GM18951 (cell line): ENCODE measurements around the gene RNLS.

Source experiments
- POLR2A ChIP-seq: IDR thresholded peaks from 4 replicates; pipeline ENCODE4 v1.6.1; 2011; ENCODE audit warnings: mild to moderate bottlenecking; ENCODE audit not compliant: insufficient read length, insufficient read depth; ENCODE audit errors: extremely low read depth
- in situ Hi-C: fragments of 300-500 bp; cut with MboI; formaldehyde crosslinking; loops from one replicate; pipeline ENCODE4 v1.12.0; 2022; ENCODE audit warnings: low sequenced_read_pairs, mixed read lengths, inconsistent platforms; ENCODE audit not compliant: unreplicated experiment

The RNLS gene

GRCh38 chr10:88346144-88346977, 236.8 kb downstream of the RNLS start:
- no peak for TF ChIP-seq POLR2A
- in situ Hi-C loops, result no loop called here

GRCh38 chr10:88343761-88344484, 239.2 kb downstream of the RNLS start:
- in situ Hi-C loops, result no loop called here
- no peak for TF ChIP-seq POLR2A

- in situ Hi-C loops, result no loop called here
These were observed 240.3 kb downstream of the RNLS start for GRCh38 chr10:88342733-88343310.

DNA sequence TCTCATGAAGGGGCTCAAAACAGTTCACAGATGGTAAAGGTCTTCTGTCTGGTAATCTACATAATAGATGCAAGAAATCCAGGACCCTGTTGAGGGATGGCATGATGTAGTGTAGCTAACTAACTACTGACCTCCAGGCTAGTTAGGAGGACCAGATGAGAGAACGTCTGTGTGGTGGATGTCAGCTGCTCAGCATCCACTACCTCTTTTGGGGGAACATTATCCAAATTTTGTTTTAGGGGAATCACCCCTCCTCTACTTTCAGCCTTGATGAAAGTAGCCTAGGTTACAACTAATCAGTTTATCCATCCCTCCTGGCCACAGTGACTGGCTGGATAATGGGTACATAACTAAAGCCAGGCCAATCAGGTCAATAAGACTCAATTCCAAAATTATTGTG, 246.0 kb downstream of the RNLS start:
- no peak for TF ChIP-seq POLR2A
- in situ Hi-C loops, result no loop called here

More at GRCh38 chr10:88342733-88343310, 240.3 kb downstream of the RNLS start:
- TF ChIP-seq POLR2A, result no peak

- in situ Hi-C loops, result no loop called here
- no peak for TF ChIP-seq POLR2A
These were observed 246.8 kb downstream of the RNLS start for GRCh38 chr10:88336334-88336733.

DNA sequence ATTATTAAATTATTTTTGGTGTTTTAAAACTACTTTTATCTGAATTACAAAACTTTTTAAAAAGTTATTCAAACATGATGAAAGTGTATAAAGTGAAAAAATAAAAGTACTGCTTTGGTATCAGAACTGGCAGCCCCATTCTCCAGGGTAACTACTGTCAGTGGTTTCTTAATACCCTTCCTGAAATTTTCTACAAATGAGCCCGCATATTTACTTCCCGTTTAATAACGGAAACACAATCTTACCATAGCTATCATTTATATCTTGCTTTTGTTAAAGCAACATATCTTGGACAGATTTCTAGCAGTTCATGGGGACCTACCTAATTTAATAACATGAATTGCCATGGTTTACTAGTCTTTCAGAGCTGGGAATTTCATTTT, 249.9 kb downstream of the RNLS start:
- in situ Hi-C loops, result no loop called here
- no peak for TF ChIP-seq POLR2A

- no peak for TF ChIP-seq POLR2A
These were observed 250.4 kb downstream of the RNLS start for GRCh38 chr10:88332503-88333247.

DNA sequence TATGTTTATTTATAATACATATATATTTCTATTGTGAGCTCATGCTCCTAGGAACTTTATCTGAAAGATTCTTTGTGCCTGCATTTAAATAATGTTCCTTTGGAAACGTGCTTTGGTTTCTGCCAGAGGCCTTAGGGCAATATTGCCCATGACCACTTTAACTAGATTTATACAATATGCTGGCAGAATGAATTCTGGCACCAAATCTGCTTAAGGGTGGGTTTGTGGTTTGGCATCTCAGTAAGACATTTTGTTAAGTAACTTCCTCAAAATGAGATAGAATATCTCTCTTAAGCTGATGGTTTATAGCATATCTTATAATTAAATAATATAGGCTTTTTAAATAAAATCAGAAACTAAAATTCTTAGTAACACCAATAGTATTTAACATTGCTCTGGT, 252.9 kb downstream of the RNLS start:
- TF ChIP-seq POLR2A, result no peak
- in situ Hi-C loops, result no loop called here

More at GRCh38 chr10:88332503-88333247, 250.4 kb downstream of the RNLS start:
- in situ Hi-C loops, result no loop called here

- in situ Hi-C loops, result no loop called here
- TF ChIP-seq POLR2A, result no peak
These were observed 260.6 kb downstream of the RNLS start for GRCh38 chr10:88322324-88323063.

DNA sequence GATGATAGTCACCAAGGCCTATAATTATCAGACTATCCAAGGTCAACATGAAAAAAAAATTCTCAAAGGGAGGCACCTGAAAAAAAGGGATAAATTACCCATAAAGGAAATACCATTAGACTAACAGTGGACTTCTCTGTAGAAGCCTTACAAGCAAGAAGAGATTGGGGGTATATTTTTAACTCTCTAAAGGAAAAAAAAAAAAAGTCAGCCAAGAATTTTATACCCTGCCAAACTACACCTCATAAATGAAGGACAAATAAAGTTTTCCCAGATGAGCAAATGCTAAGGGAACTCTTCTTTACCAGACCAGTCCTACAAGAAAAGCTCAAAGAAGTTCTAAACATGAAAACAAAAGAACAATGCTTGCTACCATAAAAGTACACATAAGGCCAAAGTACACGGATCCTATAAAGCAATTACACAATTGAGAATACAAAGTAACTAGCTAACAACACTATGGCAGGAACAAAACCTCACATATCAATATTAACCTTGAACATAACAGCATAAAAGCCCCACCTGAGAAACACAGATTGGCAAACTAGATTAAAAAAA, 263.1 kb downstream of the RNLS start:
- TF ChIP-seq POLR2A, result no peak
- in situ Hi-C loops, result no loop called here

GRCh38 chr10:88318803-88319202, 264.3 kb downstream of the RNLS start:
- no peak for TF ChIP-seq POLR2A
- in situ Hi-C loops, result no loop called here

- in situ Hi-C loops, result no loop called here
- TF ChIP-seq POLR2A, result no peak
These were observed 266.0 kb downstream of the RNLS start for GRCh38 chr10:88317099-88317498.
